Right renal cortex interstitium (tissue), 3 donors: ENCODE data around the gene CMC1. TPM values are rescaled to one million over a fixed set of nuclear protein-coding genes. Genes with fewer than 3 reads are reported as not detected.

ENCODE experiments used
- DNase-seq, 3 donors: peaks; one replicate each; pipeline ENCODE4 v3.0.0-alpha.2; 2013; ENCODE audit warnings: low read depth in 3 of 3, low spot score in 2 of 3
- polyA plus RNA-seq, 3 donors: library from polyadenylated mRNA; unstranded; fragments of 120-200 nt; gene quantifications; one replicate each; pipeline ENCODE4 v1.2.1, GENCODE V29; 2013; ENCODE audit not compliant: insufficient read length in 3 of 3

Gene CMC1
- polyA plus RNA-seq, 3 donors: 29.7 to 30.8 (median 30.1) TPM

GRCh38 chr3:28295898-28296490, 54.6 kb downstream of the CMC1 start:
- DNase-seq: peak in 1 of 3 donors; percentile 8

DNA sequence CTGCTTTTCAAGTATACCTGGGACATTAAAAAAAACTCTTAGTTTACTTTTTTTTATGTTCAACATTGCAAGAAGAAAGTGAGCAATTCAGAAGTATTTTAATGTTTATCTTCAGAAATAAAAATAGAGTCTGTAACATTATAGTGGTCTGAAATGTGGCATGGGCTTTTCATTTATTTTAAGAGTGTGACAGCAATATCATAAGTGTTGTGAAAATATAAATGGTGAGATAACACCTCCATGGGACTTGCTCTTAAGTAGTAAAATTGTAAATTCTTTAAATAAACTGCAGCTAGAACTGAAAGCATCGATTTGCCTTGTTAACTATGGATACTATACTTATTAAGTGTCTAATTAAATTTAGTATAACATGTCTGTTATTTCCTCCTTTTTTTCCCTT, 58.3 kb downstream of the CMC1 start:
- no peak for DNase-seq

DNA sequence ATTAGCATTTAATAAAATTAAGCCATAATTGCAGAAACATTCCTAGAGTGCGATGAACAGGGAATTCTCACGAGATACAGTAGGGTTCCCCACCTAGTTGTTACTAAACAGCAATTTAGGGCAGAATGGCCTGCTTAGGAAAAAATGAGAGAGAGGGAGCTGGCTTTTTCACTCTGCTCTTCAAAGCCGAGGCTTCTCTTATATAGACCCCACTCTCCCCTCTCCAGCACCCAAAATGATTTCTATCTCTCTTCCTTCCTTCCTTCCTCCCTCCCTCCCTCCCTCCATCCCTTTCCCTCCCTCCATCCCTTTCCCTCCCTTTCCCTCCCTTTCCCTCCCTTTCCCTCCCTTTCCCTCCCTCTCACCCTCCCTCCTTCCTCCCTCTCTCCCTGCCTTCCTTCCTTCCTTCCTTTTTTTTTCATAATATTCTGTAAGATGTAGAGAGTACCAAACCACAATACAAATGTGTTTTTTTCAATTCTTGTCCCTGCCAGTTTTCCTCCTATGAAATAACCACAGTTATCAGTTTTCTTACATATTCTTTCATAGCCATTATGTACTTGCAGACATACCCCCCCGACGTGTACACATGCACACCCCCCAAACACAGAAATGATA, 59.0 kb downstream of the CMC1 start:
- DNase-seq: no peak

DNA sequence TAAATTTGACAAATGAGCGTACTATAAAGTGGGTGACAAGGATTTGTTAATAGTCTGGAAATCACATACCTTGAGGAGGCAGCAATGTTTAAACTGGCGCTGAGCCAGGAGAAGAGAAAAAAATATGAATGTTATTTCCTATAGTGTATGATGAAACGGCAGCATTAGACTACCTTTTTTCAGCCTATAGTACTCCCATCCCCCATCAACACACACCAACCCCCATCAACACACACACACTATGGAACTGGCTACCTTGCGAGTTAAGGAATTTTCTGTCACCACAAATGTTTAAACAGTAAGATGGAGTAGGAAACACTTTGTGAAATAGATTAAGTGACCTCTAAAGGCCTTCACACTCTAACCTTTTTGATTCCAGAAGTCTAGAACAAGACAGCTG, 60.3 kb downstream of the CMC1 start:
- DNase-seq: no peak

GRCh38 chr3:28308196-28308595, 66.8 kb downstream of the CMC1 start:
- no peak for DNase-seq

- no peak for DNase-seq
Observed at GRCh38 chr3:28315711-28316110, 74.3 kb downstream of the CMC1 start.

DNA sequence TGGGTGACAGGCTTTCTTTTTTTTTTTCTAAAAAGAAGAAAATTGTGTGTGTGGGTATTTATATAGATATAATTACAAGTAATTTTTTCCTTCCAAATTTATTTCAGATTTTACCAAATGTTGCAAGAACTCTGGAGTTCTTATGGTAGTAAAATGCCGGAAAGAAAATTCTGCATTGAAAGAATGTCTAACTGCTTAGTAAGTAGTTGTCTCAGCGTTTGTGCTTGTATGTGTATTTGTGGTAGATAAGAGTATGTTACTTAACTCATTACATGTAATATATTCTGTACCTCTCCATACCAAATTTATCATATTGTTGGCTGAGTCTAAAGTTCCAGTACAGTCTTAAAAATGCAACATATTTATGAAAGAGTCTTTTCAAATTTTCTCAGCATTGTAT, 74.8 kb downstream of the CMC1 start:
- DNase-seq: no peak

DNA sequence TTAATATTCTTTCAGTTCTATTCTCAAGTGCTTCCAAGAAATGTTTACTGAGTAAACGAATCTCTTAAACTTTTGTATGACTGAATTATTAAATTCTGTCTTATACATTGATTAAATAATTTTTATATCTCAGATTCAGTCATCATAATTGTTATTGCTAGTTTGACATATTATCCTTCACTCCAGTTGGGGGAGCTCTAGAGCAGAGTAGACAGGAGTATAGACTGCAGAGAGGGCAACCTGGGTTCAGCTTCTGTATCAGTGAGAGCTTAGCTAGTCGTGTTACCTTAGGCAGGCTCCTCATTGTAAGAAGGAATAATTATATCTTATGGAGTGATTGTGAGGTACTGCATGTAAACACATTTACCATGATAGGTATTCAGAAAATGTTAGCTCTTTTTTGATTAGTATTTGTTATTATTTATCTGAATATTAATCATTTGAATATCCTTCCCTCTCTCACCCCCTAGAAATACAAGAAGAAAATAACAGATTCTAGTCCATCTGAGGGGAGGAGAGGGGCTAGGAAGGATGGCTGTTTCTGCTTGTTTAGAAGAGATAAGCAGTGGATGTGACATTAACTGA, 76.1 kb downstream of the CMC1 start:
- no peak for DNase-seq

DNA sequence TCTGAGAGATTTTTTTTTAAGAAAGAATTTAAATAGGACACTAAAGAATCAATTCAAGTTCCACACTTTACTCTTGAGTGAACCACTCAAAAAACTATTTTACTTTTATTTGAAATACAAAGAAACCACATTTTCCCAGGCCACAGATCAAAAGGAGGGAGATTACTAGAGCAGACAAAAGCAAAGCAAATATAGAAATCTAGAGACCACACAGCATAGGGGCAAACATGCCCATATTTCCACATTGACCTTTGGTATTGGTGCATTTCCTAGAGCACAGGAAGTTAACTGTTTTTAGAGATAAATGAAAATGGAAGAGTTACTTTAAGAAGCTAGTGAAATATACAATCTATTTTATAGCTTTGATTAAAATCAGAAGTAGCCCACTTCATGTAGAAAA, 79.6 kb downstream of the CMC1 start:
- DNase-seq: no peak

DNA sequence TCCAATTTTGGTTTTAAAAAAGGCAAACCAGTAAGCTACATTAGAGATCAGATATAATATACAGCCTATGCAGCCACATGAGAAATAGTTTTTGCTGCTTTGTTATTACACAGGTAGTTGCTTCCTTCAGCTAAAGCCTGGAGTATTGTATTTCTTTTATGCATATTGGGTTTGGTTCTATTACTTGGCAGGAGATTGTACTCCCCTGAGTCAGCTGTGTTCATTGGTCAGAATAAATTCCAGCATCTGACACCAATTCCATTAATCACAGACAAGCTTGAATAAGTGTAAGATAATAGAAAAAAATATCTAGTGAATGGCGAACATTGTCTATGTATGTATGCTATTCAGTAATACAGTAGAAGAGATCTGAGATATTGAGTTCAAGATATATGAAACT, 81.0 kb downstream of the CMC1 start:
- no peak for DNase-seq

GRCh38 chr3:28326458-28326926, 85.1 kb downstream of the CMC1 start:
- no peak for DNase-seq

DNA sequence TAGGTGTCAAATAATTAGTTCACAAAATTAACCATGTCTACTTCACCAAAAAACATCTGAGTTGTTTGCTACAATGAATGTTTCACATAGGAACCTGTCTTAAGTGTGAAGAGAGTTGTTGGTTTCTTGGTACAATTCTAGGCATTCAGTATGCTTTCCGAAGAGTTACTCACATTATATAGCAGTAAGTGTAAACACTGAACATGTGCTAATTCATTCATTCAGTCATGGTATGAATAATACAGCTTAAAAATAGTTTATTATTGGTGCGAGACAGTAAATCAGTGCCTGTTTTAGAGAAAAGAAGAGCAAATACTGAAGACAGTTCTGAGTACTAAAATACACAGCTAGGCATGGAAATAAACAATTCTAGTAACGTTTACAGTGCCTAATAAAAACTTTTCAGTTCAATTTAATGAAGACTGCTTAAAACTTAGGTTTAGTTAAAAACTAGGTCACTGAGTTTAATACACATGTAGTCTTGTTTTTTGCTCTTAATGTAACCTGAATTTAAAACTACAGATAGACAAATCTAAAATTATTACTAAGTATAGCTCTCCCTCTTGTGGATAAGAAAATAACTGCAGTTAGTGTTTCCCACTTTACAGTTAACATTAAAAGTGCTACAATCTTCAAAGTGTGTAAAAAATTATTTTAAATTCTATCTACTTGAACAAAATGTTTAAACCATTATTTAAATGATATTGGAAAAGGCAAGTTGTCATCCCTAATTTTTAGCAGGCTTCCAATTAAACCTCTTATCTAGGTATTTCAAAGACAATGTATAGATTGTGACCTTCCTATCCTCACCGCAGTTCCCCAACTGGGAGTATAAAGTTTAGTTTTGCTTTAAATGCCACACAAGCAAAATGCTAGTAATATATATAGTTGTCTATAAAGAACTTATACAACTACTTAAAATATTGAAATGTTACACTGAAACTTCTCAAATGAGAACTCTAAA, 87.1 kb downstream of the CMC1 start:
- DNase-seq: no peak

- no peak for DNase-seq
Observed at GRCh38 chr3:28334552-28334951, 93.1 kb downstream of the CMC1 start.

GRCh38 chr3:28335246-28335645, 93.8 kb downstream of the CMC1 start:
- DNase-seq: no peak

DNA sequence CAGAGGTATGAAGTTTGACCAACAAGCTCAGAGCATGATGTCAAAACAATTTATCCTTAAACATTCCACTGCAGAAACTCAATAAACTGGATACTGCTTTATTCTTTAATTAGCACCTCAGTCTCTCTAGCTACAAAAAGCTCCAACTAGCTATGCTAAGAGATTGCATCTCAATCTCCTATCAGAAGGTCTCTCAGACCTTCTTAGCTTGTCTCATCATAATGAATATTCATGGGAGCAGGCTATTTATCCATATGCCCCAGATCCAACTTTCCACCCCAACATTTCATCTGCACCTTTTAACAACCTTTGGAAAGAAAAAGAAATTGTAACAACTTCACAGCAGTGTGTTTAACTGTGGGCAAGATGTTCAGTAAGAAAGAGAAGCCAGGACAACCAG, 95.8 kb downstream of the CMC1 start:
- no peak for DNase-seq

DNA sequence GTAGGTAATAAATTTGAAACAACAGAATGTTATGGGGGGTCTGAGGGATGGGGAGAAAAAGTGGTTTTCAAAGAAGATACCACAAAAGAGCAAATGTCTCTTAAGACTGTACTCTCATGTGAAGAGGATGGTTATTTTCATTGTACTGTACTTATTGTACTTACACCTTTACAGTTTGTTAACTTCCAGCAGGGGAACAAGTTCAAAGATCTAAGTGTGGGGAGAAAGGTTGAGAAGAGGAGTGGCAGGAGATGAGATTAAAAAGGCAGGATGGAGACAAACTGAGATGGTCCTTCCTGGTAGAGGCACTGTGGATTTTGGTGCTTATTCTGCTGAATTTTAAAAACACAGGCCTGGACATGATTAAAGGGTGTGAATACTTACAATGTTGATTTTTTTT, 101.7 kb downstream of the CMC1 start:
- no peak for DNase-seq

GRCh38 chr3:28345690-28346089, 104.3 kb downstream of the CMC1 start:
- DNase-seq: no peak

GRCh38 chr3:28347374-28348264, 106.2 kb downstream of the CMC1 start:
- DNase-seq: no peak

GRCh38 chr3:28348265-28348628, 106.8 kb downstream of the CMC1 start:
- no peak for DNase-seq
